HG02943 (cell line): ENCODE data around the gene C11orf21.

Source experiments
- ATAC-seq: cut with Tn5 transposase; IDR thresholded peaks from one replicate; pipeline ENCODE4 v1.9.1; 2021; ENCODE audit warnings: mild to moderate bottlenecking, low read depth, moderate library complexity; ENCODE audit not compliant: unreplicated experiment

Gene C11orf21

DNA sequence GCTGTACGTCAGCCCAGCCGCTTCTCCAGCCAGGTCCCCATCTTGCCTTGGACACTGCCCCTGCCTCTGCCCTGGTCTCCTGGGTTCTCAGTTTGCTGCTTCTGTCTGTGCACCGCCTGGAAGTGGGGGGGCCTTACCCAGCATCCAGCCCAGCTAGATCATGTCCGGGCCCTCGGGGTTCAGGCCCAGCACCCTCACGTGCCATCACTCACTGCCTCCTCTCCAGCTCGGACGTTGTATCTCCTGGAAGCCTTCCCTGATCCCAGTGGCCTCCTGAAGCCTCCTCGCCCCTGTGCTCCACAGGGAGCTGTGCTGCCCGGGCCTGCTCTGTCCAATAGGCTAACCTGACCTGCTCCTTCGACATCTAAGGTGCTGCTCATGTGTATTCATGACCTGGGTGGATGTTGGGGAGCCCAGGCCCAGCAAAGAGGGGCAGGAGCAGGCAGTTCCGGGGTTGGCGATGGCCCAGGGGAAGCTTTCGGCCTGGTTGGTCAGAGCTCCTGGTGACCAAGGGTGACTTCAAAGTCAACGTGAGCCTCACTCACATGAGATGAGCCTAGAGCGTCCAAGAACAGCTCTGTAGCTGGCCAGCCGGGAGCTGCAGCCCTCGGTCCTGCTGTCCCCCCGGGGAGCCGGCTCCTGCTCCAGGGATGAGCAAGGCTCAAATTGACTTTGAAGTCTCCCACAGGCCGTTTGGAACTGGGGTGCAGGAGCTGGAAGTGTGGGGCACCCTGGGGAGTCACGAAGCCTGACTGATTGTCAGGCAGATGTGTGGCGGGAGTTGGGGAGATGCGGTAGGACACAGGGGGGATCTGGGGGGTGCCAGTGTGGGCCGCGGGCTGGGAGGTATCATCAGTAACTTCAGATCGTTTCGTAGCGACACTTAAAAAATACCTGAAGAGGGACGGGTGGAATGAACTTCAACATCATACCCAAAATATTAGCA is 26.1 kb downstream of the C11orf21 start:
- no peak for ATAC-seq

- ATAC-seq = no peak
These were observed 27.9 kb downstream of the C11orf21 start for GRCh38 chr11:2273771-2274170.

DNA sequence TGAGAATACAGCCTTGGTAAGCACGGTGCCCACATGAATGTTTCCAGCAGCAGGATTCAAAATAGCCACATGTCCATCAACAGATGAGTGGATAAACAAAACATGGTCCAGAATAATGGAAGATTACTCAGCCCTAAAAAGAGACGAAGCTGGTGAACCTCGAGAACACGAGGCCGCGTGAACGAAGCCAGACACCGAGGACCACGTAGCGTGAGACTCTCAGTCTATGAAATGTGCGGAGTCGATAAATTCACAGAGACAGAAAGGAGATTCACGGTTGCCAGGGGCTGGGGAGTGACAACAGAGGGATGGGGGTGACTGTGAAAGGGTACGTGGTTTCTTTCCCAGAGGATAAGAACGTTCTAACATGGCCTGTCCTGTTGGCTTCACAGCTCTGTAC is 28.4 kb downstream of the C11orf21 start:
- ATAC-seq = no peak

DNA sequence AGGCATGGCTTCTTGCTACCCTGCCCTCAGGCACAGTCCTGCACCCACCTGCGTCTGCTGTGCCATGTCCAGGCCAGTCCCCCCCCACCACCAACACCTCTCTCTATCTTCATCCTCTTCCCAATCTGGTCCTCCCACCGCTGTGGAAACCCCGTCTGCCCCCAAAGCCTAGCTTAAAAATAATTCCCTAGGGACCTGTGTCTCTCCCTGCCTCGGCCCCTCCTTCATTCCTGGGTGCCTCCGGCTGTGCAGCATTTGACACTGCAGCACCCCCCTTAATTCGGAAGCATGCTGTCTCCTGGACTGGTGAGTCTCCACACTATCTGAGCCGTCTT is 28.8 kb downstream of the C11orf21 start:
- no peak for ATAC-seq

DNA sequence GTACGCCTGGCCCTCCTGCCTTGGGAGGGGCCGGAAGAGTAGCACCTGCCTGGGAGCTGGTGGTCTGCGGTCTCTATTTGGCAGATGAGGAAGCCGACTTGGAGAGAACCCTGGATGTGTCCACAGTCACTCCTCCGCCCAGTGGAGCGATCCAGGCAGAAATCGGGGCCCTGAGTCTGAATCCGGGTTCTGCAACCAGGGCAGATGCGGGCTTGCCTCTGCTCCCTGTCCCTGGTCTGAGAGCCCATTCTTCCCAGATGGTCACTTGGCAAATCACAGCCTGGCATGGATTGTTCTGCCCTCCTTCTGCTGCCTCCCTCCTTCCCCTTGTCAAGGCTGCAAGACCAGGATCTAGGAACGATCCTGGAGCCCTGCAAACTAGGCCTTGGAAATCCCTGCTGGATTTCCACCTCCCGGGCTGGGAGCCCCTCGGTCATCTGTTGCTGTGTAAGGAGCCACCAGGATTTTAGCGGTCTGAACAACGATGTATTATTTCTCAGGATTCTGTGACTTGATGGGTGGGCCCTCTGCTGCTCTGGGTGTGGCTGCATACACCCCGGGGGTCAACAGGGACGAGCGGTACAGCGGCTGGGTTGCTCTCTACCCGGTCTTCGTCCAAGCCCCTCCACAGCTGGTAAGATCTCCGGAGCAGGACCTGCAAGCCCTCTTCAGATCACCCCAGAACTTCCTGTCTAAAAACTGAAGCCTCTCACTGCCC is 29.3 kb downstream of the C11orf21 start:
- no peak for ATAC-seq

- ATAC-seq = no peak
These were observed 30.1 kb downstream of the C11orf21 start for GRCh38 chr11:2271327-2272227.

- no peak for ATAC-seq
These were observed 30.7 kb downstream of the C11orf21 start for GRCh38 chr11:2271077-2271326.

- ATAC-seq = no peak
These were observed 31.2 kb downstream of the C11orf21 start, which contains the start of gene ASCL2 for GRCh38 chr11:2270322-2271076. Gene ASCL2, minus strand, starts transcription at chr11:2270588. Its CDS starts 256 bp downstream, at chr11:2270332.

GRCh38 chr11:2269601-2270321 is 32.0 kb downstream of the C11orf21 start:
- ATAC-seq = no peak

DNA sequence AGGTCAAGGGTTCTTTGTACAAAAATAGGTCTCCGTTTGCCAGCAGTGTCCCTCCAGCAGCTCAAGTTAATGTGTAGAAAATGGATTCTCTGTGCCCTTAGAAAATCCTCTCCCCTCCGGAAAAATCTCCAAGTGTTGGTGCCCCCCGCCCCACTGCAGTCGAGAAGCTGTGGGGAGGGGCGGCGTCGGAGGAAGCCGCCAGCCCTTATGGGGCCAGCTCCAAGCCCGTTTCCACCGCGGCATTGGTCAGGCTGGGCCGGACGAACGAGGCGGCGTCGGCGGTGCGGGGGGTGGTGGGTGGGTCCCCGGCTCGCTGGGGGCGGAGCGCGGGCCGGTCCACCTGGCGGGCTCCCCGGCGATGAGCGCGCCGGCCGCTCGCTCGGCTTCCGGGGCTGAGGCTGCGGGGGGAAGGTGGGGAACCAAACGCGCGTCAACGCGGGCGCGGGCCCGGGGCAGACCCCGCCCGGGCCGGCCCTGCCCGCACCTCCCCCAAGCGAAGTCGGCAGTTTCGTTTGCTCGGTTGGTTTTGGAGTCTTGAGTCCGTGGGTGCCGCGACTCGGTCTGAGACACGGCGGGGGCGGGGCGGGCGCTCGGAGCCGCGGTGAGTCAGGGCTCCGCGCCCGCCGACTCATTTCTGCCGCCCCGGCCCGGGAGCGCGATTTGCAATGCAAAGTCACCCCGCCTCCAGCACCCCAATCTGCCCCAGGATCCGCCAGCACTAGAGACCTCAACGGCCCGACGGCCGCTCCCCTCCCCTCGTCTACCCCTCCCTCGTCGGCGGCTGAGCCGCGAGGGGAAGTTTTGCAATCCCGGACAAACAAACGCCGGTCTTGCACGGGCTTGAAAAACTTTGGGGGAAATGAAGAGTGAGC is 32.8 kb downstream of the C11orf21 start:
- no peak for ATAC-seq

GRCh38 chr11:2267851-2268728 is 33.6 kb downstream of the C11orf21 start:
- no peak for ATAC-seq

GRCh38 chr11:2267306-2267850 is 34.3 kb downstream of the C11orf21 start:
- no peak for ATAC-seq

- no peak for ATAC-seq
These were observed 35.0 kb downstream of the C11orf21 start for GRCh38 chr11:2266586-2267305.

DNA sequence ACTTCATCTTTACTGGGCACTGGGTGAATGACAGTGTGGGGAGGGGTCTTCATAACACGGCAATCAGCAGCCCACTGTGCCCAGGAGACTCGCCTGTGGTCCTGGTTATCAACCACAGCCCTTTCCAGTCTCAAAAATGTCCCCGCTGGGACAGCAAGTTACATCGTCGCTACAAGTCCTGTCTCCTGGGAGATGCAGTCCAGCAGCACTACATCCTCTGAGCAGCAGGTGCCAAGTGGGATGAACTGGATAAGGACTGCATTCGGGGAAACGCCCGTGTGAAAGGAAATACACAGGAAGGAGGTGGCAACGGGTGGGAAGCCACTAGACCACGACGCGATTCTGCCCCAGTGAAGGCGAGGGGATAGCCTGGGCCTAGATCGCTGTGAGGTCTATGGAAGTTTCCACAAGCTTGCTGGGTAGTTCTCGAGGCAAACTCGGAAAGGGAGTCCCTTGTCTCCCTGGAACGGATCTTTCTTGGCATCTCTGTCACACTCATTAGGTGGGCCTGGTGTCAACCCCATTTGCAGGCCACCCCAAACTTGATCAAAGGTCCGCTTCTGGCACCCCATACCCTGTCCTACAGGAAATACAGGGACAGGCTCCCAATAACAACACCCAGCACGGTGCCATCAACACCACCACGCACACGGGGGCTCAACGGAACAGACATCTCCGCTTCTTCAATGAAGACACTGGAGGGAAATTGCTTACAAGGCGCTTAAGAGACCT is 35.7 kb downstream of the C11orf21 start:
- no peak for ATAC-seq

DNA sequence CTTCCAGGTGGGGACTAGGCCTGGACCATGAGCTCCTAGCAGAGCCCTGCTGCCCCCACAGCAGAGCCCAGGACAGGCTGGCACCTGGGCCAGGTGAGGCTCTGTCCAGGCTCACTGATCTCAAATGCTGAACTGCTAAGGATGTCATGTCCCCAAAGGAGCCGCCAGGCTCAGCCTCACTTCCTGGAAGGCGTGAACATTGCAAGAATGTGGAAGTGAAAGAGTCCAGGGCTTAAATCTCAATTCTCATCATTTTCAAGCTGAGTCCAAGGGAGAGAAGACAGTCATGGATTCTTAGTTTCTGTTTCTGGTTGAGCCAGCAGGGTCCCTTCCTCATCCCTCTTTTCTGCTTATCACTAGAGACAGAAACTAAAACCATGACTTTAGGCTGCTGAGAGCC is 36.3 kb downstream of the C11orf21 start:
- no peak for ATAC-seq

DNA sequence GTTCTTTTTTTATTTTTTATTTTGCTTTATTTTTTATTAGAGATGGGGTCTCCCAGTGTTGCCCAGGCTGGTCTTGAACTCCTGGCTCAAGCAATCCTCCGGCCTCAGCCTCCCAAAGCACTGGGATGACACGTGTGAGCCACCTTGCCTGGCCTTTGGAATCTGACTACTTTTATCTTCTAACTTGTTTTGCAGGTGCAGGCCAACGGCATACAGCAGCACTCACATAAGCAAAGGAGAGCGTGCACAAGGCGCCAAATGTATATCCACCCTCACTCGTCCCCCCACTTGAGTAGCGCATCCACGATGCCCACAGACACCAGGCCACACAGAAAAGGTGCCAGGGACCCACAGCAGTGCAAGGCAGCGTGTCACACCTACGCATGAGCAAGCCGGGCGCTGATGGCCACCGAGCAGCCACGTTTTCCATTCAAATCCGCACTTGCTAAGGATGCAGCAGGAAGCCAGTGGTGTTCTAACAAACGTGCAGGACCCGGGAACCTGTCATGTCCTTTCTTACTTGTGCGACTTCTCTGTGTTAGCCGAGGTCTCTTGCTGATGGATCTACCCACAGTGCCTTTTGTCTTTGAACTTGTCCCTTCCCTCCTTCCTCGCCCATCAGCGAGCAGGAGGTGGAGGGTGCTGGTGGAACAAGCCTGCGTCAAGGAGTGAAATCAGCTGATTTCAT is 37.2 kb downstream of the C11orf21 start:
- no peak for ATAC-seq
